H7 (cell line): ENCODE results near the gene MLLT6. TPM values are rescaled to one million over a fixed set of nuclear protein-coding genes. Genes with fewer than 3 reads are reported as not detected.

Experiments
- DNase-seq: peaks from one replicate; pipeline ENCODE4 v3.0.0; 2012
- H3K27me3 ChIP-seq: 2 replicates; pipeline ENCODE4 v1.6.0; 2011; ENCODE audit warnings: mild to moderate bottlenecking, low read length; ENCODE audit not compliant: control insufficient read depth, insufficient read depth
- H3K36me3 ChIP-seq: replicated peaks from 2 replicates; pipeline ENCODE4 v1.5.1; 2011; ENCODE audit warnings: low read length; ENCODE audit not compliant: control insufficient read depth, insufficient read depth
- H3K4me3 ChIP-seq: 2 replicates; pipeline ENCODE4 v1.5.1; 2011; ENCODE audit warnings: low read depth, mild to moderate bottlenecking, control low read depth, low read length, moderate library complexity; ENCODE audit not compliant: insufficient read depth
- total RNA-seq: library from RNA; depleted of rRNA; stranded (reverse); fragments of >200 nt; shearing (Covaris generic); gene quantifications from 2 replicates; pipeline ENCODE4 v1.2.3, GENCODE V29; 2014; rRNA removed

The MLLT6 gene
- total RNA-seq, 1 experiment from 2014 or later: 17.8 TPM

- Histone ChIP-seq H3K27me3 (no peaks in the 10 kb centered on the region; the same call in 1 of the 2 replicates), H3K36me3 (peaks cover 16% of the 10 kb centered on the region), H3K4me3 (peak overlapping the region; percentile 99)
- DNase-seq: no peak
These were observed 48.0 kb downstream of the MLLT6 start for GRCh38 chr17:38753071-38753506.

DNA sequence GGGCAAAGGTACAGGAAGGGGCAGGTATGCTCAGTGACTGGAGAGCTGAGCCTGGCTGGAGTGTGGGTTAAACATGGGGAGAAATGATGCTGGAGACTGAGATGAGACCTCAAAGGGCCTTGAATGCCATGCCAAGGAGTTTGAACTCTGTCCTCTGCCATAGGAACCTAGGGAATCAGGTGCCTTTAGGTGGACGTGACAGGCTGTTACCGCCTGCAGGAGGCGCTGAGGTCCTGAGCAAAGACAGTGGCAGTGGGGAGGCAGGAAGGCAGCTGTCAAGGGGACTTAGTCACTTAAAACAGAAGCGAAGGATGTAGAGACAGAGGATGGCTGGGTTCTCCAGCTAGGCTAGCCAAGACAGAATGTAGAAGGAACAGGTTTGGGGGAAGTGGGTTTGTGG lies 56.5 kb downstream of the MLLT6 start:
- peak; percentile 84 for DNase-seq
- H3K27me3 ChIP-seq: no peaks in the 10 kb centered on the region
- H3K36me3 ChIP-seq: peaks cover 28% of the 10 kb centered on the region
- no peak overlapping the region for H3K4me3 ChIP-seq

DNA sequence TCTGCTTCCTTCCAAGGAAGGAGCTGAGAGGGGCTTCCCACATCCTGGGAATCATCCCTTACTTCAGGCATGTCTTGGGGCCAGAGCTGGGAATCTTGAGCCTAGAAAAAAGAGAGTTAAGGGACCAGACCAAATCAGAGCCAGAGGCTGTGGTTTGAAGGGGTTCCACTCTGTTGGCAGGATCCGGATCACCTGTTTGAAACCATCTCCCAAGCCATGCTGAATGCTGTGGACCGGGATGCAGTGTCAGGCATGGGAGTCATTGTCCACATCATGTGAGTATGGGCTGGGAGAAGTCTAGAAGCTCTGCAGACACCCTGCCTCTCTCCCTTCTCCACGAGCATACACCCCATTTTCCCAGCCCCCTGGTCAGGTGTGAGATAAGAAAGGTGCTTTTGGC lies 57.2 kb downstream of the MLLT6 start:
- Histone ChIP-seq H3K27me3 (no peaks in the 10 kb centered on the region), H3K36me3 (peaks cover 28% of the 10 kb centered on the region), H3K4me3 (no peak overlapping the region)
- no peak for DNase-seq

- no peak for DNase-seq
- no peak overlapping the region for H3K4me3 ChIP-seq
These were observed 61.3 kb downstream of the MLLT6 start for GRCh38 chr17:38766341-38766740.

GRCh38 chr17:38768417-38768816 lies 63.3 kb downstream of the MLLT6 start:
- DNase-seq: no peak
- H3K27me3 ChIP-seq: no peaks in the 10 kb centered on the region
- H3K36me3 ChIP-seq: peaks cover 29% of the 10 kb centered on the region
- H3K4me3 ChIP-seq: no peak overlapping the region

More at GRCh38 chr17:38766341-38766740, 61.3 kb downstream of the MLLT6 start:
- Histone ChIP-seq H3K27me3 (no peaks in the 10 kb centered on the region), H3K36me3 (peaks cover 34% of the 10 kb centered on the region)

- H3K36me3 ChIP-seq: peaks cover 43% of the 10 kb centered on the region
- no peak overlapping the region for H3K4me3 ChIP-seq
- DNase-seq: no peak
- no peaks in the 10 kb centered on the region for H3K27me3 ChIP-seq
These were observed 68.2 kb downstream of the MLLT6 start for GRCh38 chr17:38773258-38773657.

- H3K4me3 ChIP-seq: no peak overlapping the region
- H3K27me3 ChIP-seq: no peaks in the 10 kb centered on the region
- H3K36me3 ChIP-seq: peaks cover 63% of the 10 kb centered on the region
- DNase-seq: no peak
These were observed 72.7 kb downstream of the MLLT6 start for GRCh38 chr17:38777641-38778250.

Other genes starting within 250 kb of the MLLT6 start
- 2.3 TPM in 2 replicates for gene SRCIN1, start 99.3 kb upstream of the MLLT6 start, total RNA-seq
- 6.1 and 6.2 TPM in 2 replicates for gene EPOP, start 30.3 kb upstream of the MLLT6 start, total RNA-seq
- 2.9 TPM in 2 replicates for gene CISD3, start 25.1 kb downstream of the MLLT6 start, total RNA-seq
- 19.3 and 27.0 TPM in 2 replicates for gene PCGF2, start 43.1 kb downstream of the MLLT6 start, total RNA-seq
- 514 and 530 TPM in 2 replicates for gene PSMB3, start 47.5 kb downstream of the MLLT6 start, total RNA-seq
- gene PIP4K2B, start 94.3 kb downstream of the MLLT6 start, total RNA-seq: 48.5 and 51.7 TPM in 2 replicates
- 8.2 and 9.6 TPM in 2 replicates for gene CWC25, start 120.0 kb downstream of the MLLT6 start, total RNA-seq
- 1,201 and 1,441 TPM in 2 replicates for gene RPL23, start 148.4 kb downstream of the MLLT6 start, total RNA-seq
- 122 and 149 TPM in 2 replicates for gene LASP1, start 164.8 kb downstream of the MLLT6 start, total RNA-seq